Esophagus squamous epithelium (tissue), 5 donors: ENCODE measurements around the gene GPR26. TPM values are rescaled to one million over a fixed set of nuclear protein-coding genes. Genes with fewer than 3 reads are reported as not detected.

Source experiments
- DNase-seq: peaks from one replicate; lab custom pipeline; 2025; lab: John Stamatoyannopoulos, UW
- H3K27ac ChIP-seq, 4 donors: fragments of 200-600 bp; sonication (generic); one replicate each; pipeline ENCODE4 v1.5.1; 2016 to 2019; ENCODE audit warnings: mild to moderate bottlenecking in 1 of 4
- H3K27me3 ChIP-seq, 4 donors: fragments of 200-600 bp; sonication (generic); 1 replicate in 3 of 4; 2 replicates in 1 of 4; pipeline versions ENCODE4 v1.5.1 to v1.6.0; 2017 to 2021; ENCODE audit warnings: antibody characterized with exemption in 1 of 4
- H3K36me3 ChIP-seq, 3 donors: fragments of 200-600 bp; sonication (generic); one replicate each; pipeline ENCODE4 v1.5.1; 2016 to 2019
- H3K4me1 ChIP-seq, 3 donors: fragments of 200-600 bp; sonication (generic); one replicate each; pipeline ENCODE4 v1.5.1; 2017 to 2019
- H3K4me3 ChIP-seq, 4 donors: fragments of 200-600 bp; sonication (generic); 1 replicate in 3 of 4; 2 replicates in 1 of 4; pipeline ENCODE4 v1.5.1; 2016 to 2019; ENCODE audit warnings: mild to moderate bottlenecking in 2 of 4, moderate library complexity in 1 of 4
- H3K9me3 ChIP-seq, 3 donors: fragments of 200-600 bp; sonication (generic); one replicate each; pipeline ENCODE4 v1.5.1; 2016 to 2019
- POLR2A ChIP-seq, 4 donors: fragments of 450-650 bp; IDR thresholded peaks; one replicate each; pipeline ENCODE4 v1.6.1; 2017; ENCODE audit warnings: antibody characterized with exemption in 4 of 4, mild to moderate bottlenecking in 4 of 4, moderate library complexity in 3 of 4
- WGBS, 2 donors: methylation state at CpG; one replicate each; pipeline ENCODE4 v1.1.5; 2018; 5-methylcytosine and 5-hydroxymethylcytosine counted together
- intact Hi-C: fragments of 100-400 bp; cut with DNase I; formaldehyde crosslinking; loops from one replicate; pipeline ENCODE4 v1.15.0; 2022
- total RNA-seq, 4 donors: library from RNA; depleted of rRNA; stranded (reverse); fragments of >200 nt; gene quantifications; one replicate each; pipeline ENCODE4 v1.1.0, GENCODE V29; 2016
- TF ChIP-seq, protein P1 (sequence below), 6 experiments: fragments of 450-650 bp in 4 of 6; fragments of 200-600 bp in 2 of 6; sonication (generic) in 2 of 6; IDR thresholded peaks; one replicate each; pipeline ENCODE4 v1.5.1; 2016 to 2019; ENCODE audit warnings: antibody characterized with exemption in 6 of 6, mild to moderate bottlenecking in 4 of 6, moderate library complexity in 4 of 6
- donor health status: DM: yes; HTN: yes; CAD: no.

The GPR26 gene
- total RNA-seq, 4 donors from 2014 or later = not detected

GRCh38 chr10:123643315-123643714 is 22.8 kb upstream of the GPR26 start:
- TF ChIP-seq, protein P1, sequence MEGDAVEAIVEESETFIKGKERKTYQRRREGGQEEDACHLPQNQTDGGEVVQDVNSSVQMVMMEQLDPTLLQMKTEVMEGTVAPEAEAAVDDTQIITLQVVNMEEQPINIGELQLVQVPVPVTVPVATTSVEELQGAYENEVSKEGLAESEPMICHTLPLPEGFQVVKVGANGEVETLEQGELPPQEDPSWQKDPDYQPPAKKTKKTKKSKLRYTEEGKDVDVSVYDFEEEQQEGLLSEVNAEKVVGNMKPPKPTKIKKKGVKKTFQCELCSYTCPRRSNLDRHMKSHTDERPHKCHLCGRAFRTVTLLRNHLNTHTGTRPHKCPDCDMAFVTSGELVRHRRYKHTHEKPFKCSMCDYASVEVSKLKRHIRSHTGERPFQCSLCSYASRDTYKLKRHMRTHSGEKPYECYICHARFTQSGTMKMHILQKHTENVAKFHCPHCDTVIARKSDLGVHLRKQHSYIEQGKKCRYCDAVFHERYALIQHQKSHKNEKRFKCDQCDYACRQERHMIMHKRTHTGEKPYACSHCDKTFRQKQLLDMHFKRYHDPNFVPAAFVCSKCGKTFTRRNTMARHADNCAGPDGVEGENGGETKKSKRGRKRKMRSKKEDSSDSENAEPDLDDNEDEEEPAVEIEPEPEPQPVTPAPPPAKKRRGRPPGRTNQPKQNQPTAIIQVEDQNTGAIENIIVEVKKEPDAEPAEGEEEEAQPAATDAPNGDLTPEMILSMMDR (IDR thresholded peaks at IDR 0.05) = no peak
- TF ChIP-seq POLR2A (IDR thresholded peaks at IDR 0.05) = no peak
- Histone ChIP-seq H3K36me3 (no peaks in the 10 kb centered on the region), H3K27me3 (peaks cover 0 to 42% (median 0%) of the 10 kb centered on the region in 4 donors), H3K4me1 (no peaks in the 10 kb centered on the region), H3K27ac (no peak overlapping the region), H3K9me3 (no peaks in the 10 kb centered on the region), H3K4me3 (no peak overlapping the region)
- DNase-seq = no peak
- 52 to 69% methylated on average over 9 to 10 of the region's 10 CpGs for WGBS, 2 donors
- intact Hi-C loops = no loop called here

GRCh38 chr10:123645016-123645415 is 21.1 kb upstream of the GPR26 start:
- Histone ChIP-seq H3K27ac (no peak overlapping the region), H3K27me3 (peaks cover 0 to 38% (median 0%) of the 10 kb centered on the region in 4 donors), H3K9me3 (no peaks in the 10 kb centered on the region), H3K4me1 (no peaks in the 10 kb centered on the region), H3K4me3 (no peak overlapping the region), H3K36me3 (no peaks in the 10 kb centered on the region)
- WGBS, 2 donors = 40 to 46% methylated on average over 1 to 6 of the region's 6 CpGs
- TF ChIP-seq, protein P1 (IDR thresholded peaks at IDR 0.05) = no peak
- TF ChIP-seq POLR2A (IDR thresholded peaks at IDR 0.05) = no peak
- DNase-seq = no peak
- intact Hi-C loops = no loop called here

- no peak overlapping the region for H3K4me3 ChIP-seq
- TF ChIP-seq, protein P1 (IDR thresholded peaks at IDR 0.05) = no peak
- TF ChIP-seq POLR2A (IDR thresholded peaks at IDR 0.05) = no peak
- 69 to 74% methylated on average over 10 of the region's 10 CpGs for WGBS, 2 donors
- DNase-seq = no peak
- H3K9me3 ChIP-seq = no peaks in the 10 kb centered on the region
- no peak overlapping the region for H3K27ac ChIP-seq
- intact Hi-C loops = no loop called here
- peaks cover 0 to 41% (median 0%) of the 10 kb centered on the region in 4 donors for H3K27me3 ChIP-seq
- no peaks in the 10 kb centered on the region for H3K4me1 ChIP-seq
- H3K36me3 ChIP-seq = no peaks in the 10 kb centered on the region
Observed at GRCh38 chr10:123645615-123646014, 20.5 kb upstream of the GPR26 start.

GRCh38 chr10:123648595-123648994 is 17.6 kb upstream of the GPR26 start:
- no peak for DNase-seq
- TF ChIP-seq POLR2A (IDR thresholded peaks at IDR 0.05) = no peak
- TF ChIP-seq, protein P1 (IDR thresholded peaks at IDR 0.05) = no peak
- Histone ChIP-seq H3K27me3 (peaks cover 0 to 41% (median 0%) of the 10 kb centered on the region in 4 donors), H3K36me3 (no peaks in the 10 kb centered on the region), H3K27ac (no peak overlapping the region), H3K9me3 (no peaks in the 10 kb centered on the region), H3K4me3 (no peak overlapping the region), H3K4me1 (no peaks in the 10 kb centered on the region)
- intact Hi-C loops = no loop called here
- 23% methylated on average over 2 of the region's 2 CpGs; no CpG with 5 or more reads in 1 of the 2 donors for WGBS, 2 donors

DNA sequence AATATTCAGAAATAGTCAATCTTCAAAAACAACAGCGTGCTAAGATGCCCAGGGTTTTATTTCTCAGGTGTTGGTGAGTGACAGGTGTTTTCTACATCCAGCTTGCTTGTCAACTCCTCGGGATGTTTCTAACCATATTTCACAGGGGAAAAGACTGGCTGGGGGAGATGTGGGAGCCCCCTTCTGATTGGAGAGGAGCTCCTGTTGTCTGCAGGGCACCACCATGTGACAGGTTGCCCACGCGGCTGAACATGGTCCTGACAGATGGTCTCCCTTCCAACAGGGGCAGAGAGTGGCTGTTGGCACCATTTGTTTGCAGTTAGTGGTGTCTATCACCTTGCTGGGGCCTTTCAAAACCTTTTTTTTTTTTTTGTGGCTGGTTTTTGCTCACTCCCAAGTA is 16.5 kb upstream of the GPR26 start:
- Histone ChIP-seq H3K27me3 (peaks cover 0 to 32% (median 0%) of the 10 kb centered on the region in 4 donors), H3K36me3 (no peaks in the 10 kb centered on the region), H3K4me1 (no peaks in the 10 kb centered on the region), H3K4me3 (no peak overlapping the region), H3K9me3 (no peaks in the 10 kb centered on the region), H3K27ac (no peak overlapping the region)
- no peak for DNase-seq
- 66 to 76% methylated on average over 2 to 4 of the region's 4 CpGs for WGBS, 2 donors
- intact Hi-C loops = no loop called here
- TF ChIP-seq, protein P1 (IDR thresholded peaks at IDR 0.05) = no peak
- TF ChIP-seq POLR2A (IDR thresholded peaks at IDR 0.05) = no peak
